GM12878 (cell line): Measurements from ENCODE around the gene CRYZL1. TPM values are rescaled to one million over a fixed set of nuclear protein-coding genes. Genes with fewer than 3 reads are reported as not detected.
A peak's percentile ranks its signal among the peaks of the same experiment; 100 is the strongest.
"Not testable (repeated sequence)": the region's sequence is repeated elsewhere in the genome, so short reads cannot be mapped to it uniquely, and the experiment has no call there.

Experiments
- ATAC-seq: fragments of 200-7000 bp; cut with Tn5 transposase; 3 replicates; pipeline ENCODE4 v1.9.1; 2020; ENCODE audit warnings: mild to moderate bottlenecking, moderate library complexity
- BruUV-seq: library from RNA; stranded (reverse); fragments of 400-500 nt; replicated peaks from 2 replicates; lab custom pipeline; 2021; lab: Mats Ljungman, UMichigan
- CTCF ChIA-PET: fragments of 300-600 bp; sonication (Branson Sonifier 250); formaldehyde crosslinking; extraction: SDS; loops from one replicate; lab custom pipeline; 2021; ENCODE audit warnings: inconsistent platforms; lab: Yijun Ruan, JAX
- POLR2A ChIA-PET: fragments of 350-600 bp; formaldehyde crosslinking; extraction: SDS; loops from one replicate; lab custom pipeline; 2021; ENCODE audit warnings: inconsistent platforms; lab: Charles Lee
- RAD21 ChIA-PET: fragments of 300-600 bp; sonication (Branson Sonifier 250); formaldehyde crosslinking; loops from one replicate; lab custom pipeline; 2023; ENCODE audit warnings: antibody characterized with exemption; ENCODE audit not compliant: unreplicated experiment; lab: Charles Lee
- SMC1A ChIA-PET: fragments of 300-600 bp; sonication (Branson Sonifier 250); formaldehyde crosslinking; loops from one replicate; lab custom pipeline; 2023; ENCODE audit not compliant: unreplicated experiment, uncharacterized antibody; lab: Charles Lee
- DNase-seq: peaks from one replicate; pipeline ENCODE4 v3.0.0-alpha.2; 2011; ENCODE audit warnings: low read depth, low spot score
- FAIRE-seq: peaks from 3 replicates; lab custom pipeline; 2011; peaks lifted over from hg19 to GRCh38; lab: Jason Lieb, UNC
- H2AFZ ChIP-seq: 2 replicates; pipeline ENCODE4 v1.6.0; 2011; ENCODE audit warnings: low read depth, low read length, control low read depth; ENCODE audit not compliant: control insufficient read depth
- H3K27ac ChIP-seq: 2 replicates; pipeline ENCODE4 v1.5.1; 2011; ENCODE audit warnings: control low read depth; ENCODE audit not compliant: control insufficient read depth, insufficient read depth
- H3K27me3 ChIP-seq, 2 experiments: replicated peaks in 1 of 2; 2 replicates each; pipeline versions ENCODE4 v1.6.0 to v1.6.1; 2011; ENCODE audit warnings: low read length in 1 of 2; ENCODE audit not compliant: control insufficient read depth in 2 of 2, insufficient read depth in 2 of 2
- H3K36me3 ChIP-seq, 2 experiments: 2 replicates each; pipeline ENCODE4 v1.5.1; 2011; ENCODE audit warnings: low read length in 1 of 2; ENCODE audit not compliant: control insufficient read depth in 2 of 2, insufficient read depth in 2 of 2
- H3K4me1 ChIP-seq: 2 replicates; pipeline ENCODE4 v1.6.1; 2011; ENCODE audit warnings: mild to moderate bottlenecking, low read length, moderate library complexity, mixed read lengths; ENCODE audit not compliant: control insufficient read depth, insufficient read depth
- H3K4me2 ChIP-seq: 2 replicates; pipeline ENCODE4 v1.6.0; 2011; ENCODE audit warnings: control low read depth; ENCODE audit not compliant: control insufficient read depth, insufficient read depth
- H3K4me3 ChIP-seq: fragments of 200-600 bp; sonication (generic); 2 replicates; pipeline ENCODE4 v1.5.1; 2016
- H3K79me2 ChIP-seq: 2 replicates; pipeline ENCODE4 v1.6.0; 2011; ENCODE audit warnings: low read length; ENCODE audit not compliant: control insufficient read depth, insufficient read depth
- H3K9ac ChIP-seq: 2 replicates; pipeline ENCODE4 v1.8.0; 2011; ENCODE audit warnings: low read length, control low read depth, mixed read lengths; ENCODE audit not compliant: control insufficient read depth, insufficient read depth
- H3K9me3 ChIP-seq: replicated peaks from 3 replicates; pipeline ENCODE4 v1.5.1; 2011; ENCODE audit warnings: mild to moderate bottlenecking, low read length; ENCODE audit not compliant: control insufficient read depth, insufficient read depth
- H4K20me1 ChIP-seq: 2 replicates; pipeline ENCODE4 v1.6.0; 2011; ENCODE audit not compliant: control insufficient read depth, insufficient read depth
- BRCA1 ChIP-seq: IDR thresholded peaks from 2 replicates; pipeline ENCODE4 v1.6.1; 2011; ENCODE audit warnings: low read depth, low read length, improper control_type of control experiment
- CHD1 ChIP-seq: IDR thresholded peaks from 2 replicates; pipeline ENCODE4 v1.6.1; 2012; ENCODE audit warnings: low read depth, low read length, improper control_type of control experiment
- MTA3 ChIP-seq: IDR thresholded peaks from 2 replicates; pipeline ENCODE4 v1.6.1; 2012; ENCODE audit warnings: low read length, inconsistent platforms, borderline replicate concordance
- NFYB ChIP-seq: IDR thresholded peaks from 2 replicates; pipeline ENCODE4 v1.6.1; 2011; ENCODE audit warnings: low read depth, mild to moderate bottlenecking, low read length, improper control_type of control experiment, moderate library complexity; ENCODE audit not compliant: insufficient read depth
- WGBS: methylation state at CpG from one replicate; pipeline ENCODE4 v1.1.6; 2016; ENCODE audit warnings: low lambda C conversion rate; ENCODE audit not compliant: insufficient replicate concordance, insufficient coverage; ENCODE audit errors: missing lambda C conversion rate; 5-methylcytosine and 5-hydroxymethylcytosine counted together
- in situ Hi-C: fragments of 300-500 bp; cut with MboI; formaldehyde crosslinking; loops from 9 replicates; pipeline ENCODE4 v1.14.3; 2018; ENCODE audit warnings: mixed read lengths
- intact Hi-C: fragments of 100-400 bp; cut with micrococcal nuclease; formaldehyde crosslinking; loops from one replicate; pipeline ENCODE4 v1.14.2; 2022; ENCODE audit not compliant: unreplicated experiment
- polyA plus RNA-seq, 11 experiments: library from polyadenylated mRNA; depleted of rRNA in 4 of 11; unstranded in 6 of 11; stranded (reverse) in 5 of 11; fragments of >200 nt; fragmentation: Nextera tagmentation in 4 of 11; fragmentation: Illumina TruSeq in 1 of 11; extraction: Ambion mirVana in 4 of 11; extraction: Trizol in 1 of 11; gene quantifications; 1 replicate in 1 of 11; 2 replicates in 10 of 11; pipeline versions ENCODE4 v1.2.1 to v1.2.3, GENCODE V29; 2011 to 2016; ENCODE audit warnings: inconsistent platforms in 2 of 11, missing spikeins in 2 of 11, low read depth in 1 of 11
- total RNA-seq, 4 experiments: library from RNA; depleted of rRNA in 3 of 4; stranded (reverse); fragments of >200 nt in 3 of 4; fragmentation: Illumina TruSeq in 1 of 4; extraction: Trizol in 1 of 4; gene quantifications; 2 replicates each; pipeline versions ENCODE4 v1.2.1 to v1.2.3, GENCODE V29; 2013 to 2021
- TF ChIP-seq, protein P1 (sequence below): fragments of 450-650 bp; formaldehyde crosslinking; IDR thresholded peaks from 2 replicates; pipeline ENCODE4 v1.4.0; 2020; ENCODE audit warnings: mild to moderate bottlenecking, moderate library complexity

The CRYZL1 gene
- total and polyA plus RNA-seq, 10 of the 15 experiments (the other 5 are each of a cell fraction or from before 2014, with no cell fraction given): 14.3 to 72.4 (median 30.7) TPM

DNA sequence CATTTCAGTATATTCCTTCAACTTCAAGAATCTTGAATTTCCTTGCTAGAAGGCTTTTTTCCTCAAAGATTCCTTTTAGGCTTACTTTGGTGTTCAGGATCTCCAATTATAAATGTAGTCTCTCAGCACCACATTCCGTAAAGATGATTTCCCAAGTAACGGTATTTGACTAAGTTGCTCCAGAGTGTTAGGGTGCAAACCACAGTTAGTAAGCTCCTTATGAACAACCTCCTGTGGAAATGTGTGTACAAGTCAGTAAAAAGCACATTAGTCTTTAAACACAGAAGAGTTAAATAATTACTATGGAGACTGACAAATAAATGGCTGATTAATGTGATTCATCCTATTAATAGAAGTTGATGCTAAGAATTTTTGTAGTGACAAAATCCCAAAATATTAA lies 63.3 kb downstream of the CRYZL1 start:
- Histone ChIP-seq H3K27ac (no peak overlapping the region), H3K79me2 (no peaks in the 10 kb centered on the region), H3K36me3 (peaks cover 0 to 24% of the 10 kb centered on the region in 2 experiments; a peak in 2 of 4 replicates), H3K4me2 (no peak overlapping the region), H2AFZ (no peak overlapping the region), H3K27me3 (no peaks in the 10 kb centered on the region), H3K4me1 (no peaks in the 10 kb centered on the region), H3K4me3 (no peak overlapping the region), H3K9me3 (no peaks in the 10 kb centered on the region), H3K9ac (no peak overlapping the region), H4K20me1 (no peaks in the 10 kb centered on the region)
- WGBS: 100% methylated on average over 2 of the region's 2 CpGs
- ChIA-PET POLR2A (interaction anchor here (0.6 kb wide), 1 partner anchor 322 kb away, joined by 3 read pairs; no protein-coding TSS in a partner anchor), RAD21 (interaction anchor here (1.3 kb wide), 1 partner anchor 10 kb away, joined by 3 read pairs; the partner anchor contains the start of gene DONSON), SMC1A (no interaction called here), CTCF (interaction anchor here (1.2 to 1.6 kb wide), 2 partner anchors 11 to 28 kb away, joined by 3 to 4 read pairs; no protein-coding TSS in a partner anchor)
- intact Hi-C loops: no loop called here
- TF ChIP-seq, protein P1, sequence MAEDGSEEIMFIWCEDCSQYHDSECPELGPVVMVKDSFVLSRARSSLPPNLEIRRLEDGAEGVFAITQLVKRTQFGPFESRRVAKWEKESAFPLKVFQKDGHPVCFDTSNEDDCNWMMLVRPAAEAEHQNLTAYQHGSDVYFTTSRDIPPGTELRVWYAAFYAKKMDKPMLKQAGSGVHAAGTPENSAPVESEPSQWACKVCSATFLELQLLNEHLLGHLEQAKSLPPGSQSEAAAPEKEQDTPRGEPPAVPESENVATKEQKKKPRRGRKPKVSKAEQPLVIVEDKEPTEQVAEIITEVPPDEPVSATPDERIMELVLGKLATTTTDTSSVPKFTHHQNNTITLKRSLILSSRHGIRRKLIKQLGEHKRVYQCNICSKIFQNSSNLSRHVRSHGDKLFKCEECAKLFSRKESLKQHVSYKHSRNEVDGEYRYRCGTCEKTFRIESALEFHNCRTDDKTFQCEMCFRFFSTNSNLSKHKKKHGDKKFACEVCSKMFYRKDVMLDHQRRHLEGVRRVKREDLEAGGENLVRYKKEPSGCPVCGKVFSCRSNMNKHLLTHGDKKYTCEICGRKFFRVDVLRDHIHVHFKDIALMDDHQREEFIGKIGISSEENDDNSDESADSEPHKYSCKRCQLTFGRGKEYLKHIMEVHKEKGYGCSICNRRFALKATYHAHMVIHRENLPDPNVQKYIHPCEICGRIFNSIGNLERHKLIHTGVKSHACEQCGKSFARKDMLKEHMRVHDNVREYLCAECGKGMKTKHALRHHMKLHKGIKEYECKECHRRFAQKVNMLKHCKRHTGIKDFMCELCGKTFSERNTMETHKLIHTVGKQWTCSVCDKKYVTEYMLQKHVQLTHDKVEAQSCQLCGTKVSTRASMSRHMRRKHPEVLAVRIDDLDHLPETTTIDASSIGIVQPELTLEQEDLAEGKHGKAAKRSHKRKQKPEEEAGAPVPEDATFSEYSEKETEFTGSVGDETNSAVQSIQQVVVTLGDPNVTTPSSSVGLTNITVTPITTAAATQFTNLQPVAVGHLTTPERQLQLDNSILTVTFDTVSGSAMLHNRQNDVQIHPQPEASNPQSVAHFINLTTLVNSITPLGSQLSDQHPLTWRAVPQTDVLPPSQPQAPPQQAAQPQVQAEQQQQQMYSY: no peak
- no peak for TF ChIP-seq CHD1
- TF ChIP-seq NFYB: no peak
- no peak for TF ChIP-seq BRCA1
- TF ChIP-seq MTA3: 0 out of 2 replicates have a peak, but pooled peaks have one; percentile 15
- in situ Hi-C loops: no loop called here
- FAIRE-seq: no peak
- BruUV-seq: no TSS peak
- DNase-seq: no peak
- no peak for ATAC-seq

DNA sequence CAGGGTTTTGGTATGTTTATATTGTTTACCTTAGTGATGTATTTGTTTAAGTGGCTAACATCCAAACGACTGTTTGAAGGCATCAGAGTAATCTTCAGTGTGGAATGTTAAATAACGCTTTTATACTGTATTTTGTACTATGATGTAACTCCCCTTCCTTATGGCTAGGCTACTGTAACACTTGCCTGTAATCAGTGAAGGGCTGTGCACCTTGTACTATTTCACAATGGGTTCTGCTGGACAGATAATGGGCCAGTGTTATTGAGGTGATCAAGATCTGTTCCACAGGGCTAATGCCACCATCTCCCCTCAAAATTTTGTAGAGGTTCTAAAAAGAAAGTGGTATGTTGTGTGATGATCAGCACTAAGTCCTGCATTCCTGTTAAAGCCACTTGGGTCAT lies 64.8 kb downstream of the CRYZL1 start:
- H3K27me3 ChIP-seq, H3K4me1 ChIP-seq, in situ Hi-C loops, intact Hi-C loops, H3K27ac ChIP-seq, SMC1A ChIA-PET, BruUV-seq, H4K20me1 ChIP-seq, H2AFZ ChIP-seq, H3K9me3 ChIP-seq, H3K4me2 ChIP-seq, H3K4me3 ChIP-seq, H3K79me2 ChIP-seq, DNase-seq, RAD21 ChIA-PET, H3K9ac ChIP-seq: not testable (repeated sequence)
- H3K36me3 ChIP-seq: peaks cover 0 to 24% of the 10 kb centered on the region in 2 experiments; a peak in 3 of 4 replicates
- WGBS: 100% methylated on average over 2 of the region's 2 CpGs
- ATAC-seq (peak; percentile 22; the same call in 1 of the 3 replicates), FAIRE-seq (peak; percentile 41)
- ChIA-PET POLR2A (interaction anchor here (1.2 kb wide), 1 partner anchor 9 kb away, joined by 3 read pairs; no protein-coding TSS in a partner anchor), CTCF (interaction anchor here (1.6 kb wide), 1 partner anchor 29 kb away, joined by 4 read pairs; no protein-coding TSS in a partner anchor)
